Epithelial cell of proximal tubule (primary cell): ENCODE measurements around the gene CTDP1. TPM values are rescaled to one million over a fixed set of nuclear protein-coding genes. Genes with fewer than 3 reads are reported as not detected.
"Not testable (repeated sequence)": the region's sequence is repeated elsewhere in the genome, so short reads cannot be mapped to it uniquely, and the experiment has no call there.

Source experiments
- DNase-seq: peaks from one replicate; pipeline ENCODE4 v3.0.0-alpha.2; 2011; ENCODE audit warnings: low read depth
- H3K4me3 ChIP-seq: 2 replicates; pipeline ENCODE4 v1.5.1; 2011; ENCODE audit warnings: low read depth, mild to moderate bottlenecking, low read length
- CTCF ChIP-seq: conservative IDR thresholded peaks from 2 replicates; pipeline ENCODE4 v1.5.1; 2012; ENCODE audit warnings: low read depth, mild to moderate bottlenecking, low read length
- total RNA-seq: library from RNA; depleted of rRNA; stranded (reverse); fragments of >200 nt; gene quantifications from 2 replicates; pipeline ENCODE4 v1.2.3, GENCODE V29; 2015

CTDP1 gene
- total RNA-seq, 1 donor from 2014 or later, result 13.9 TPM

GRCh38 chr18:79751918-79752578, 72.4 kb downstream of the CTDP1 start:
- not testable (repeated sequence) for DNase-seq

GRCh38 chr18:79752946-79753345, 73.3 kb downstream of the CTDP1 start:
- DNase-seq, result not testable (repeated sequence)

More at GRCh38 chr18:79751918-79752578, 72.4 kb downstream of the CTDP1 start:
- TF ChIP-seq CTCF, result peak; percentile 29
- H3K4me3 ChIP-seq, result not testable (repeated sequence)

GRCh38 chr18:79753391-79753851, 73.8 kb downstream of the CTDP1 start:
- DNase-seq, result no peak
- H3K4me3 ChIP-seq, result no peak overlapping the region
- TF ChIP-seq CTCF, result no peak

More at GRCh38 chr18:79752946-79753345, 73.3 kb downstream of the CTDP1 start:
- not testable (repeated sequence) for H3K4me3 ChIP-seq

- no peak for DNase-seq
- no peak for TF ChIP-seq CTCF
- H3K4me3 ChIP-seq, result no peak overlapping the region
Measured at GRCh38 chr18:79754022-79754761, 74.6 kb downstream of the CTDP1 start.

GRCh38 chr18:79754831-79755351, 75.3 kb downstream of the CTDP1 start:
- no peak for DNase-seq
- no peak for TF ChIP-seq CTCF
- H3K4me3 ChIP-seq, result no peak overlapping the region

GRCh38 chr18:79755496-79756142, 76.0 kb downstream of the CTDP1 start:
- TF ChIP-seq CTCF, result no peak
- no peak for DNase-seq
- no peak overlapping the region for H3K4me3 ChIP-seq

- TF ChIP-seq CTCF, result no peak
- H3K4me3 ChIP-seq, result no peak overlapping the region
- DNase-seq, result no peak
Measured at GRCh38 chr18:79756143-79756500, 76.5 kb downstream of the CTDP1 start.
